HG03159 (cell line): ENCODE measurements around the gene MAGI1.
"Not testable (repeated sequence)": the region's sequence is repeated elsewhere in the genome, so short reads cannot be mapped to it uniquely, and the experiment has no call there.

Source experiments
- ATAC-seq: cut with Tn5 transposase; IDR thresholded peaks from one replicate; pipeline ENCODE4 v1.9.1; 2021; ENCODE audit warnings: mild to moderate bottlenecking, moderate library complexity; ENCODE audit not compliant: unreplicated experiment

Gene MAGI1

GRCh38 chr3:65886391-65886790 lies 152.3 kb downstream of the MAGI1 start:
- no peak for ATAC-seq

- ATAC-seq, result no peak
Observed at GRCh38 chr3:65884071-65884470, 154.6 kb downstream of the MAGI1 start.

GRCh38 chr3:65883613-65884012 lies 155.1 kb downstream of the MAGI1 start:
- ATAC-seq, result no peak

- ATAC-seq, result no peak
Observed at GRCh38 chr3:65880350-65880749, 158.4 kb downstream of the MAGI1 start.

- no peak for ATAC-seq
Observed at GRCh38 chr3:65879372-65879771, 159.3 kb downstream of the MAGI1 start.

- ATAC-seq, result no peak
Observed at GRCh38 chr3:65878831-65879230, 159.9 kb downstream of the MAGI1 start.

- no peak for ATAC-seq
Observed at GRCh38 chr3:65877160-65877559, 161.6 kb downstream of the MAGI1 start.

- ATAC-seq, result no peak
Observed at GRCh38 chr3:65876028-65876420, 162.7 kb downstream of the MAGI1 start.

- no peak for ATAC-seq
Observed at GRCh38 chr3:65875393-65876027, 163.2 kb downstream of the MAGI1 start.

- ATAC-seq, result no peak
Observed at GRCh38 chr3:65873869-65874268, 164.8 kb downstream of the MAGI1 start.

GRCh38 chr3:65873028-65873427 lies 165.7 kb downstream of the MAGI1 start:
- ATAC-seq, result no peak

- no peak for ATAC-seq
Observed at GRCh38 chr3:65871305-65872141, 167.2 kb downstream of the MAGI1 start.

GRCh38 chr3:65869798-65870197 lies 168.9 kb downstream of the MAGI1 start:
- ATAC-seq, result no peak

- no peak for ATAC-seq
Observed at GRCh38 chr3:65867463-65868210, 171.1 kb downstream of the MAGI1 start.

- no peak for ATAC-seq
Observed at GRCh38 chr3:65864357-65864904, 174.3 kb downstream of the MAGI1 start.

GRCh38 chr3:65861718-65862117 lies 177.0 kb downstream of the MAGI1 start:
- no peak for ATAC-seq

GRCh38 chr3:65859612-65860011 lies 179.1 kb downstream of the MAGI1 start:
- ATAC-seq, result not testable (repeated sequence)

- no peak for ATAC-seq
Observed at GRCh38 chr3:65858749-65859148, 180.0 kb downstream of the MAGI1 start.

GRCh38 chr3:65857327-65857726 lies 181.4 kb downstream of the MAGI1 start:
- ATAC-seq, result no peak

GRCh38 chr3:65856907-65857306 lies 181.8 kb downstream of the MAGI1 start:
- ATAC-seq, result no peak

- no peak for ATAC-seq
Observed at GRCh38 chr3:65855370-65856100, 183.2 kb downstream of the MAGI1 start.
